SJSA1 (cell line): ENCODE results near the gene DNER. TPM values are rescaled to one million over a fixed set of nuclear protein-coding genes. Genes with fewer than 3 reads are reported as not detected.
A peak's percentile ranks its signal among the peaks of the same experiment; 100 is the strongest.

Source experiments
- DNase-seq, 2 experiments: peaks; one replicate each; pipeline ENCODE4 v3.0.0-alpha.2; 2015 to 2020; ENCODE audit warnings: low spot score in 2 of 2, low read depth in 1 of 2
- H3K27ac ChIP-seq: fragments of 250-450 bp; sonication (Bioruptor Pico); 2 replicates; pipeline ENCODE4 v1.5.1; 2020; ENCODE audit warnings: mild to moderate bottlenecking, moderate library complexity
- H3K27me3 ChIP-seq: fragments of 250-450 bp; sonication (Bioruptor Pico); replicated peaks from 2 replicates; pipeline ENCODE4 v1.5.1; 2020; ENCODE audit warnings: mild to moderate bottlenecking, moderate library complexity
- H3K36me3 ChIP-seq: fragments of 250-450 bp; sonication (Bioruptor Pico); 2 replicates; pipeline ENCODE4 v1.5.1; 2020; ENCODE audit warnings: mild to moderate bottlenecking
- H3K4me1 ChIP-seq: fragments of 250-450 bp; sonication (Bioruptor Pico); replicated peaks from 2 replicates; pipeline ENCODE4 v1.6.1; 2021; ENCODE audit warnings: mild to moderate bottlenecking
- H3K4me3 ChIP-seq: fragments of 250-450 bp; sonication (Bioruptor Pico); 2 replicates; pipeline ENCODE4 v1.5.1; 2020; ENCODE audit warnings: mild to moderate bottlenecking
- H3K9me3 ChIP-seq: fragments of 250-450 bp; sonication (Bioruptor Pico); replicated peaks from 2 replicates; pipeline ENCODE4 v1.5.1; 2020; ENCODE audit warnings: mild to moderate bottlenecking
- total RNA-seq: library from RNA; depleted of rRNA; stranded (reverse); fragments of >200 nt; shearing (Covaris generic); gene quantifications from 2 replicates; pipeline ENCODE4 v1.2.3, GENCODE V29; 2014

Gene DNER
- total RNA-seq, 1 experiment from 2014 or later, result 0.05 TPM

DNA sequence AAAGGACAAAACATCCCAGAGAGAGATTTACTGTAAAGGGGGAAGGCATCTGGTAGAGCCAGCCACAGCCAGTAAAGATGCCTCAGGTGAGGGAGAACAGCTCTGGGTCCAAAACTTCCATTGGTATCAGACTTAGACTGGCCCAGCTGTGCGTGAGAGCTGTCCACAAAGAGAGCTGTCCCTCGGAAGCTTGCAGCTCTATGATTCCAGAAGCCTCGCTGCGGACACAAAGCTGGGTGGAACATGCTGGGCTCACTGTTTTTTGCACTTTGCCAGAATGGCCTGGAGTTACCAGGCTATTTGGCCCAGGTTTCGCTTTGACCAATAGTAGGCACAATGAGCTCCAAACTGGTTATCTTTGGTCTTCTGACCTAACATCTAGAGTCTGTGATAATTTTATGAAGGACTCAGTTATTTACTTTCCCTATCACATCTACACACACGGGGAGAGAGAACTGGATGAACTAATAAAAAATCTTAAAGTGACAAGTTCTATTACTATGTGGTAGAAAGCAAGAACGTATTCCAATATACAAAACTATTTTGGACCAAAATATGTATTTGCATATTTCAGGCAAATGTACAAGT lies 101.9 kb downstream of the DNER start:
- no peak for DNase-seq
- Histone ChIP-seq H3K27me3 (no peaks in the 10 kb centered on the region), H3K27ac (no peak overlapping the region), H3K9me3 (no peaks in the 10 kb centered on the region), H3K4me3 (no peak overlapping the region), H3K4me1 (no peaks in the 10 kb centered on the region), H3K36me3 (no peaks in the 10 kb centered on the region)

DNA sequence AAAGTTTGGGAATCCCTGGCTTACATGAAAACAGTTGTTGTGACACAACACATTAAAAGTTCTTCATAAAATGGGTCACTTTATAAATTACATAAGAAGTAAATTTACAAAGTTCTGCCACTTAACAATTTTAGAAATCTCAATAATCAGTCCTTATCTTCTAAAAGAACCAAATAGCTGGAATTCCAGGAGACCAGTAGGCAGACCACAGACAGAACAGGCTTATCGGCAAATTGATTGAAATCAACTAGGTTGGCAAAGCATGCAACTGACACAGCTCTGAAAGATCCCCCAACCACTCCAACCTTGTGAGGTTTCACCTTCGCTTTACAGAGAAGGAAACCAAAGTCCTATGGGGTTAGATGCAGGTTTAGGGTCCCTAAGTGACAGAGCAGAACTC lies 103.0 kb downstream of the DNER start:
- no peaks in the 10 kb centered on the region for H3K4me1 ChIP-seq
- no peak for DNase-seq
- H3K27ac ChIP-seq, result no peak overlapping the region
- H3K36me3 ChIP-seq, result no peaks in the 10 kb centered on the region
- H3K4me3 ChIP-seq, result no peak overlapping the region
- H3K27me3 ChIP-seq, result no peaks in the 10 kb centered on the region
- no peaks in the 10 kb centered on the region for H3K9me3 ChIP-seq

- Histone ChIP-seq H3K4me3 (no peak overlapping the region), H3K36me3 (no peaks in the 10 kb centered on the region), H3K27ac (no peak overlapping the region), H3K4me1 (no peaks in the 10 kb centered on the region), H3K27me3 (no peaks in the 10 kb centered on the region), H3K9me3 (no peaks in the 10 kb centered on the region)
- DNase-seq, result no peak
Observed at GRCh38 chr2:229610872-229611271, 103.5 kb downstream of the DNER start.

DNA sequence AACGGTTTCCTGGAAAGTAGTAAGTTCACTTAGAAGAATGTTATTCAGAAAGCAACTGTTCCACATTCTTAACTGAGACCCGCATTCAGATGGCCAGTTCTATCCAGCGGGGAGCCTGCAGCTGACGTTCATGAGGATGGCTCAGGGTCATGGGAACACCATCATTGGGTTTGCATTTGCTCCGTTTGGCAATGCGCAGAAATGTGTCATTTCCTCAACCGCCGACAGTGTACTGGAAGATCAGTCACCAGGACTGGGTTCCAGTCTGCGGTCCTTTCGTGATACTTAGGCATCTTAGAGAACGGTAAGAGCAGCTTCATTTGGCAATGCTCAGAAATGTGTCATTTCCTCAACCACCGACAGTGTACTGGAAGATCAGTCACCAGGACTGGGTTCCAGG lies 104.0 kb downstream of the DNER start:
- DNase-seq, result no peak

GRCh38 chr2:229601936-229602335 lies 112.4 kb downstream of the DNER start:
- DNase-seq, result no peak
- H3K9me3 ChIP-seq, result no peaks in the 10 kb centered on the region
- no peak overlapping the region for H3K4me3 ChIP-seq
- H3K27me3 ChIP-seq, result no peaks in the 10 kb centered on the region
- no peaks in the 10 kb centered on the region for H3K36me3 ChIP-seq
- no peak overlapping the region for H3K27ac ChIP-seq
- H3K4me1 ChIP-seq, result no peaks in the 10 kb centered on the region

More for the DNA sequence above, 104.0 kb downstream of the DNER start:
- no peaks in the 10 kb centered on the region for H3K4me1 ChIP-seq
- H3K9me3 ChIP-seq, result no peaks in the 10 kb centered on the region
- H3K27me3 ChIP-seq, result no peaks in the 10 kb centered on the region
- no peak overlapping the region for H3K4me3 ChIP-seq
- no peaks in the 10 kb centered on the region for H3K36me3 ChIP-seq
- no peak overlapping the region for H3K27ac ChIP-seq

DNA sequence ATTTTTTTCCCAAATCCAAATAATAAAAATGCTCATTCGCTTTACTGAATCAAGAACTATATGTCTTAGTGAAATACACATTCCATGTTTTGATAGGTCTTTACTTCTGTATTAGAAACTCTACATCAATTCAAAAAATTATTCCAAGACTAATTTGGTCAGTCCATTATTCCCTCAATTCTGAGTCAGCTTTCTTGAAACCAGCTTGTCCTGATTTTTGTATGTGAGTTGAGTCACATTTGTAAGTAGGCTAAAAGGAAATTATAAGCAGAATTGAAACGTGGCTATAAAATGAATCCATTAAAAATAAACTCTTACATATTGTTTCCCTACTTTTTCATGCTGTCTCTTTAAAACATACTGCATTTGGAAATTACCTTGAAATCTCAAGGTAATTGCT lies 113.0 kb downstream of the DNER start:
- no peak for DNase-seq
- H3K4me3 ChIP-seq, result no peak overlapping the region
- H3K36me3 ChIP-seq, result no peaks in the 10 kb centered on the region
- no peaks in the 10 kb centered on the region for H3K27me3 ChIP-seq
- no peaks in the 10 kb centered on the region for H3K4me1 ChIP-seq
- H3K27ac ChIP-seq, result no peak overlapping the region
- H3K9me3 ChIP-seq, result no peaks in the 10 kb centered on the region

- H3K36me3 ChIP-seq, result no peaks in the 10 kb centered on the region
- H3K27me3 ChIP-seq, result no peaks in the 10 kb centered on the region
- H3K4me3 ChIP-seq, result no peak overlapping the region
- H3K4me1 ChIP-seq, result no peaks in the 10 kb centered on the region
- no peaks in the 10 kb centered on the region for H3K9me3 ChIP-seq
- no peak overlapping the region for H3K27ac ChIP-seq
- no peak for DNase-seq
Observed at GRCh38 chr2:229598227-229598626, 116.1 kb downstream of the DNER start.

DNA sequence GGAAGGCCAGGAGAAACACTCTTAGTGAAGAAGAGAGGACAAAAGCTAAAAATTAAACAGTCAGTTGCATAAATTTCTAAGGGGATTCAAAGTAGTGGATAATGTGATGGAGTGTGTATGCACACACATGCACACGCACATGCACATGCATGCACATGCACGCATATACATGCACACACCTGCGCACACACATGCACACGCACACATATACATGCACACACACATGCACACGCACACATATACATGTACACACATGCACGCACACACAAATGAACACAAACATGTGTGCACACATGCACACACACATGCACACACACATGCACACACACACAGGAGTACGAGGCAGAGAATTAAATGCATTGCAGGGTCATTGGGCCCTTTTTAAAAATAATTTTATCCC lies 117.6 kb downstream of the DNER start:
- no peak overlapping the region for H3K27ac ChIP-seq

GRCh38 chr2:229591611-229592010 lies 122.7 kb downstream of the DNER start:
- Histone ChIP-seq H3K36me3 (no peaks in the 10 kb centered on the region), H3K27ac (no peak overlapping the region), H3K4me1 (no peaks in the 10 kb centered on the region), H3K27me3 (no peaks in the 10 kb centered on the region), H3K4me3 (no peak overlapping the region), H3K9me3 (no peaks in the 10 kb centered on the region)
- no peak for DNase-seq

More for the DNA sequence above, 117.6 kb downstream of the DNER start:
- no peaks in the 10 kb centered on the region for H3K9me3 ChIP-seq
- no peaks in the 10 kb centered on the region for H3K27me3 ChIP-seq
- no peaks in the 10 kb centered on the region for H3K36me3 ChIP-seq
- H3K4me3 ChIP-seq, result no peak overlapping the region
- no peak for DNase-seq
- no peaks in the 10 kb centered on the region for H3K4me1 ChIP-seq

- H3K4me1 ChIP-seq, result no peaks in the 10 kb centered on the region
- H3K36me3 ChIP-seq, result no peaks in the 10 kb centered on the region
- H3K27ac ChIP-seq, result no peak overlapping the region
- peaks cover 1% of the 10 kb centered on the region; the same call in 1 of the 2 replicates for H3K27me3 ChIP-seq
- no peaks in the 10 kb centered on the region for H3K9me3 ChIP-seq
- H3K4me3 ChIP-seq, result no peak overlapping the region
- DNase-seq, result peak; percentile 60 to 73
Observed at GRCh38 chr2:229586746-229587705, 127.3 kb downstream of the DNER start.

- Histone ChIP-seq H3K27me3 (peaks cover 7% of the 10 kb centered on the region; the same call in 1 of the 2 replicates), H3K27ac (no peak overlapping the region), H3K4me3 (no peak overlapping the region), H3K4me1 (no peaks in the 10 kb centered on the region), H3K36me3 (no peaks in the 10 kb centered on the region), H3K9me3 (no peaks in the 10 kb centered on the region)
- DNase-seq, result no peak
Observed at GRCh38 chr2:229586012-229586411, 128.3 kb downstream of the DNER start.

- H3K9me3 ChIP-seq, result no peaks in the 10 kb centered on the region
- peaks cover 7% of the 10 kb centered on the region; the same call in 1 of the 2 replicates for H3K27me3 ChIP-seq
- no peaks in the 10 kb centered on the region for H3K36me3 ChIP-seq
- no peak overlapping the region for H3K4me3 ChIP-seq
- DNase-seq, result no peak
- H3K27ac ChIP-seq, result no peak overlapping the region
- no peaks in the 10 kb centered on the region for H3K4me1 ChIP-seq
Observed at GRCh38 chr2:229582151-229582550, 132.2 kb downstream of the DNER start.

- H3K36me3 ChIP-seq, result no peaks in the 10 kb centered on the region
- DNase-seq, result no peak
- H3K9me3 ChIP-seq, result no peaks in the 10 kb centered on the region
- no peak overlapping the region for H3K27ac ChIP-seq
- H3K4me3 ChIP-seq, result no peak overlapping the region
- peaks cover 7% of the 10 kb centered on the region; the same call in 1 of the 2 replicates for H3K27me3 ChIP-seq
- H3K4me1 ChIP-seq, result no peaks in the 10 kb centered on the region
Observed at GRCh38 chr2:229578052-229578846, 136.1 kb downstream of the DNER start.
